Fibroblast of skin of right biceps (primary cell): ENCODE data around the gene GPATCH3.
"Not testable (repeated sequence)": the region's sequence is repeated elsewhere in the genome, so short reads cannot be mapped to it uniquely, and the experiment has no call there.

Source experiments
- DNase-seq: peaks from one replicate; pipeline ENCODE4 v3.0.0-alpha.2; 2013

GPATCH3 gene

GRCh38 chr1:26900001-26900814 lies at the start of gene GPATCH3:
GPATCH3 (minus strand) TSS chr1:26900467; CDS start chr1:26900442, 25 bp downstream.
- peak; percentile 94 for DNase-seq

- DNase-seq, result no peak
Measured at GRCh38 chr1:26949926-26950319, 49.7 kb upstream of the GPATCH3 start.

GRCh38 chr1:26949266-26949925 lies 49.1 kb upstream of the GPATCH3 start:
- no peak for DNase-seq

GRCh38 chr1:26948725-26949057 lies 48.4 kb upstream of the GPATCH3 start:
- not testable (repeated sequence) for DNase-seq

- DNase-seq, result no peak
Measured at GRCh38 chr1:26946270-26946669, 46.0 kb upstream of the GPATCH3 start.

GRCh38 chr1:26945728-26946127 lies 45.5 kb upstream of the GPATCH3 start:
- DNase-seq, result no peak

- no peak for DNase-seq
Measured at GRCh38 chr1:26945138-26945537, 44.9 kb upstream of the GPATCH3 start.

GRCh38 chr1:26942656-26943055 lies 42.4 kb upstream of the GPATCH3 start:
- DNase-seq, result no peak

GRCh38 chr1:26941311-26941710 lies 41.0 kb upstream of the GPATCH3 start:
- no peak for DNase-seq

- no peak for DNase-seq
Measured at GRCh38 chr1:26938659-26939025, 38.4 kb upstream of the GPATCH3 start.

GRCh38 chr1:26938004-26938658 lies 37.9 kb upstream of the GPATCH3 start:
- DNase-seq, result no peak

- DNase-seq, result no peak
Measured at GRCh38 chr1:26936823-26937222, 36.6 kb upstream of the GPATCH3 start.

- DNase-seq, result no peak
Measured at GRCh38 chr1:26932531-26932930, 32.3 kb upstream of the GPATCH3 start.

- DNase-seq, result peak; percentile 13
Measured at GRCh38 chr1:26923711-26924110, 23.4 kb upstream of the GPATCH3 start.

GRCh38 chr1:26922901-26923300 lies 22.6 kb upstream of the GPATCH3 start:
- no peak for DNase-seq

GRCh38 chr1:26922431-26922729 lies 22.1 kb upstream of the GPATCH3 start:
- DNase-seq, result no peak

GRCh38 chr1:26921540-26922430 lies 21.5 kb upstream of the GPATCH3 start, which contains the start of gene NUDC:
NUDC (plus strand) TSS chr1:26921743; CDS start chr1:26921849, 106 bp downstream.
- peak; percentile 96 for DNase-seq

- DNase-seq, result no peak
Measured at GRCh38 chr1:26921126-26921539, 20.9 kb upstream of the GPATCH3 start.

- no peak for DNase-seq
Measured at GRCh38 chr1:26915204-26915842, 15.1 kb upstream of the GPATCH3 start.

GRCh38 chr1:26913754-26914619 lies 13.7 kb upstream of the GPATCH3 start, which contains the start of gene NR0B2:
NR0B2 (minus strand) TSS chr1:26913975; CDS start chr1:26913940, 35 bp downstream.
- no peak for DNase-seq

GRCh38 chr1:26913389-26913753 lies 13.1 kb upstream of the GPATCH3 start:
- DNase-seq, result no peak

GRCh38 chr1:26912147-26912490 lies 11.9 kb upstream of the GPATCH3 start:
- DNase-seq, result no peak
